ENCODE measurements around the gene GNGT2.

The GNGT2 gene

DNA sequence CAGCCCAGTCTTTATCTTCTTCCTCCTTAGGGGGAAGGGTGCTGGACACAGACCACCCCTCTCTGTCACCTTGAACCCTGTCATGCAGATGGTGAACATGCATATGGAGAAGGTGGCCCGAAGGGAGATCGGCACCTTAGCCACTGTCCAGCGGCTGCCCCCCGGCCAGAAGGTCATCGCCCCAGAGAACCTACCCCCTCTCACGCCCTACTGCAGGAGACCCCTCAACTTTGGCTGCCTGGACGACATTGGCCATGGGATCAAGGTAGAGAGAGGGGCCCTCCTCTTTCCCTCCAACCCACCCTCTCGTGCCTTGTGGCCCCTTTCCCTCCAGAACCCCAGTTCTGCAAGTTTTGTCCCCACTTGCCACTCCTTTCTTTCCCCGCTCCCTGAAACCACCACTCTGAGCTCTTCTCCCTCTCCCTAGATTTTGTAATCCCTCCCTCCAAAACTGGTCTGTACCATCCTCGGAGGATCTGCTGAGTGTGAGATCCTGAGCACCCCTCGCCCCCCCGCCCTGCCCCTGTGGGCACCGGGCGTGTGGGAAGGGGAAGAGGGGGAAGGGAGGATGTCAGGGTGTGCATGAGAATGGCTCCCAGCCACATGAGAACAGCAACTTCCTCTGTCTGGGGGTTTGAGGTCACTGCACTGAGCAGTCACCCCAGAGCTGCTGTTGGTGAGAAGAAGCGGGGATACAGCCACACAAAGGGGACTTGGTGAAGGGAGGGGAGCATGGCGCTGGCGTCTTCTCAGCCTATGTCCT lies 7.5 kb upstream of the GNGT2 start:
- H2AK5ac ChIP-seq (ENCODE audit: low read depth, low read length) = peak overlapping the region; percentile 94
- H4K91ac ChIP-seq (ENCODE audit: low read depth, low read length, poor library complexity) = no peak overlapping the region
- H3K14ac ChIP-seq (ENCODE audit: low read length) = no peak overlapping the region
- no peaks in the 10 kb centered on the region for H3K36me3 ChIP-seq (replicated peaks in 1 of 2; ENCODE audit: control insufficient read depth in 2 of 2, insufficient read depth in 2 of 2, low read length in 2 of 2)
- H3K4me2 ChIP-seq (ENCODE audit: insufficient read depth, low read length, poor library complexity, severe bottlenecking) = no peak overlapping the region
- H3K4me3 ChIP-seq (ENCODE audit: low read length in 2 of 2) = no peak overlapping the region
- peak overlapping the region; percentile 16 for H2BK5ac ChIP-seq (ENCODE audit: low read length)
- H3K4ac ChIP-seq (ENCODE audit: low read length) = no peak overlapping the region
- peak overlapping the region; percentile 11 for H3K23ac ChIP-seq (ENCODE audit: low read depth, low read length, poor library complexity)
- peaks cover 0 to 25% (median 9%) of the 10 kb centered on the region in 3 experiments for H3K27me3 ChIP-seq (ENCODE audit: control insufficient read depth in 3 of 3, insufficient read depth in 3 of 3, low read depth in 1 of 3, low read length in 3 of 3)
- no peaks in the 10 kb centered on the region for H3K4me1 ChIP-seq (ENCODE audit: control insufficient read depth in 2 of 2, insufficient read depth in 1 of 2, low read depth in 1 of 2, low read length in 2 of 2)
- H2AFZ ChIP-seq (ENCODE audit: low read length) = no peak overlapping the region
- no peak overlapping the region for H2BK120ac ChIP-seq (ENCODE audit: low read depth, low read length)
- H3K18ac ChIP-seq (ENCODE audit: low read length) = peak overlapping the region; percentile 57
- no peak overlapping the region for H2BK15ac ChIP-seq (ENCODE audit: low read length)
- H4K8ac ChIP-seq (ENCODE audit: low read depth, low read length) = no peak overlapping the region
- no peak overlapping the region for H3K9ac ChIP-seq (ENCODE audit: low read depth, low read length, poor library complexity)
- DNase-seq (ENCODE audit: low spot score) = no peak
- H2BK12ac ChIP-seq (ENCODE audit: low read length) = no peak overlapping the region
- no CpG with 5 or more reads among the region's 17 CpGs for whole genome bisulfite sequencing, 2 donors (ENCODE audit: extremely low coverage in 2 of 2, insufficient read length in 2 of 2, insufficient replicate concordance in 1 of 2)
- H3K9me3 ChIP-seq (replicated peaks in 1 of 2; ENCODE audit: control insufficient read depth in 2 of 2, insufficient read depth in 1 of 2, low read depth in 1 of 2, low read length in 2 of 2) = no peaks in the 10 kb centered on the region
- H3K27ac ChIP-seq (replicated peaks; ENCODE audit: low read length) = no peak overlapping the region
- peaks cover 2% of the 10 kb centered on the region for H3K79me1 ChIP-seq (ENCODE audit: low read depth, low read length)

DNA sequence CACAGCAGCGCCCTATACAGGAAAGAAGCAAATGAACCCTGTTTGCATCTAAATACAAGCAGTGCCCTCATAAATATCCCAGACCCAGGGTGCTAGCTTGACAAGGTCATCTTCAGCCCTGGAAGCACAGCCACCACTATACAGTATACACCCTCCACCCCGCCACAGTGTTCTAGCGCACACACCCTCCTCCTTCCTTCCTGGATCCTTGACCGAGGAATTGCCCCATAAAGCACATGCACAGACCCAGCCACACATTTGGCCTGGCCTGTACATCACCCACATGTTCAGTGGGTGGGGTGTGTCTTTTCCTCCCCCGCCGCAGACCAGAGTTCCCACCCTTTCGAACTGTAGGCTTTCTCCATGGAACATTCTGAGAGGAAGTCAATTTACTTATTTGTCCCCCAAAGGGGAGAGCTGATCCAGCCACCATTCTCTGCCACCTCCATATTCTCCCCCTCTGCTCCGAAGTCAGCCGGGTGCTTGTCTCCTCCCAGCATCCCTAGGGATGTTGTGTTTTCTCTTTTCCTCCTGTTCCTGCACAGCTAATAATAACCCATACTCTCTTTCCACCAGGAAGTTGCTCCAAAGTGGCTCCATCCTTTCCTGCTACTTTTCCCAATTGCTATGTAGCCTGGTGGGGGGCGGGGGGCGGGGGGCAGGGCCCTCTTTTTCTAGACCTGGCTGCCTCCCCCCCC lies 6.7 kb upstream of the GNGT2 start:
- Histone ChIP-seq H3K4me1 (ENCODE audit: control insufficient read depth in 2 of 2, insufficient read depth in 1 of 2, low read depth in 1 of 2, low read length in 2 of 2) (no peaks in the 10 kb centered on the region), H2BK120ac (ENCODE audit: low read depth, low read length) (no peak overlapping the region), H2BK5ac (ENCODE audit: low read length) (no peak overlapping the region), H3K4me3 (ENCODE audit: low read length in 2 of 2) (no peak overlapping the region), H3K27me3 (ENCODE audit: control insufficient read depth in 3 of 3, insufficient read depth in 3 of 3, low read depth in 1 of 3, low read length in 3 of 3) (peaks cover 0 to 24% (median 3%) of the 10 kb centered on the region in 3 experiments), H3K4me2 (ENCODE audit: insufficient read depth, low read length, poor library complexity, severe bottlenecking) (no peak overlapping the region), H3K23ac (ENCODE audit: low read depth, low read length, poor library complexity) (no peak overlapping the region), H2AK5ac (ENCODE audit: low read depth, low read length) (peak overlapping the region; percentile 88), H3K27ac (replicated peaks; ENCODE audit: low read length) (no peak overlapping the region), H2AFZ (ENCODE audit: low read length) (no peak overlapping the region), H3K9ac (ENCODE audit: low read depth, low read length, poor library complexity) (no peak overlapping the region), H2BK12ac (ENCODE audit: low read length) (peak overlapping the region; percentile 58), H4K8ac (ENCODE audit: low read depth, low read length) (no peak overlapping the region), H3K36me3 (replicated peaks in 1 of 2; ENCODE audit: control insufficient read depth in 2 of 2, insufficient read depth in 2 of 2, low read length in 2 of 2) (no peaks in the 10 kb centered on the region), H3K18ac (ENCODE audit: low read length) (no peak overlapping the region), H3K4ac (ENCODE audit: low read length) (no peak overlapping the region), H3K14ac (ENCODE audit: low read length) (no peak overlapping the region), H4K91ac (ENCODE audit: low read depth, low read length, poor library complexity) (no peak overlapping the region), H2BK15ac (ENCODE audit: low read length) (no peak overlapping the region), H3K9me3 (replicated peaks in 1 of 2; ENCODE audit: control insufficient read depth in 2 of 2, insufficient read depth in 1 of 2, low read depth in 1 of 2, low read length in 2 of 2) (no peaks in the 10 kb centered on the region), H3K79me1 (ENCODE audit: low read depth, low read length) (peaks cover 2% of the 10 kb centered on the region)
- no peak for DNase-seq (ENCODE audit: low spot score)
- no CpG with 5 or more reads among the region's 11 CpGs for WGBS, 2 donors (ENCODE audit: extremely low coverage in 2 of 2, insufficient read length in 2 of 2, insufficient replicate concordance in 1 of 2)

DNA sequence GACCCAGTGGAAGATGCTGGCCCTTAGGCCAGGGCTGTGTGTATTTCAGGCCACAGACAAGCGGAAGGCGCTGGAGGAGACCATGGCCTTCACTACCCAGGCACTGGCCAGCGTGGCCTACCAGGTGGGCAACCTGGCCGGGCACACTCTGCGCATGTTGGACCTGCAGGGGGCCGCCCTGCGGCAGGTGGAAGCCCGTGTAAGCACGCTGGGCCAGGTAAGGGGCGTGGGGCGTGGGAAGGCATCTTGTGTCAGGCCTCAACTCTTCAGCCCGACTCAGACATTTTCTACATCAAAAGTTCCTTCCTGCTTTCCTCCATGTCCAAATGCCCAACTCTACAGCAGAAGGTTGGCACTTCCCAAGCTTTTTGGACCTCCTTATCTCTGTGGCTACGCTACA lies 6.1 kb upstream of the GNGT2 start:
- Histone ChIP-seq H2BK15ac (ENCODE audit: low read length) (peak overlapping the region; percentile 75), H3K23ac (ENCODE audit: low read depth, low read length, poor library complexity) (peak overlapping the region; percentile 93), H3K4me1 (ENCODE audit: control insufficient read depth in 2 of 2, insufficient read depth in 1 of 2, low read depth in 1 of 2, low read length in 2 of 2) (no peaks in the 10 kb centered on the region), H3K4me2 (ENCODE audit: insufficient read depth, low read length, poor library complexity, severe bottlenecking) (no peak overlapping the region), H3K36me3 (replicated peaks in 1 of 2; ENCODE audit: control insufficient read depth in 2 of 2, insufficient read depth in 2 of 2, low read length in 2 of 2) (no peaks in the 10 kb centered on the region), H3K9me3 (replicated peaks in 1 of 2; ENCODE audit: control insufficient read depth in 2 of 2, insufficient read depth in 1 of 2, low read depth in 1 of 2, low read length in 2 of 2) (no peaks in the 10 kb centered on the region), H3K14ac (ENCODE audit: low read length) (peak overlapping the region; percentile 89), H2BK5ac (ENCODE audit: low read length) (no peak overlapping the region), H2BK120ac (ENCODE audit: low read depth, low read length) (no peak overlapping the region), H3K27ac (replicated peaks; ENCODE audit: low read length) (no peak overlapping the region), H3K27me3 (ENCODE audit: control insufficient read depth in 3 of 3, insufficient read depth in 3 of 3, low read depth in 1 of 3, low read length in 3 of 3) (peaks cover 0 to 20% (median 0%) of the 10 kb centered on the region in 3 experiments), H3K4me3 (ENCODE audit: low read length in 2 of 2) (no peak overlapping the region), H3K9ac (ENCODE audit: low read depth, low read length, poor library complexity) (no peak overlapping the region), H3K4ac (ENCODE audit: low read length) (no peak overlapping the region), H3K18ac (ENCODE audit: low read length) (peak overlapping the region; percentile 48), H3K79me1 (ENCODE audit: low read depth, low read length) (peaks cover 2% of the 10 kb centered on the region), H2BK12ac (ENCODE audit: low read length) (no peak overlapping the region), H4K8ac (ENCODE audit: low read depth, low read length) (no peak overlapping the region), H4K91ac (ENCODE audit: low read depth, low read length, poor library complexity) (no peak overlapping the region), H2AFZ (ENCODE audit: low read length) (no peak overlapping the region), H2AK5ac (ENCODE audit: low read depth, low read length) (peak overlapping the region; percentile 46)
- DNase-seq (ENCODE audit: low spot score) = no peak
- no CpG with 5 or more reads among the region's 13 CpGs for WGBS, 2 donors (ENCODE audit: extremely low coverage in 2 of 2, insufficient read length in 2 of 2, insufficient replicate concordance in 1 of 2)

DNA sequence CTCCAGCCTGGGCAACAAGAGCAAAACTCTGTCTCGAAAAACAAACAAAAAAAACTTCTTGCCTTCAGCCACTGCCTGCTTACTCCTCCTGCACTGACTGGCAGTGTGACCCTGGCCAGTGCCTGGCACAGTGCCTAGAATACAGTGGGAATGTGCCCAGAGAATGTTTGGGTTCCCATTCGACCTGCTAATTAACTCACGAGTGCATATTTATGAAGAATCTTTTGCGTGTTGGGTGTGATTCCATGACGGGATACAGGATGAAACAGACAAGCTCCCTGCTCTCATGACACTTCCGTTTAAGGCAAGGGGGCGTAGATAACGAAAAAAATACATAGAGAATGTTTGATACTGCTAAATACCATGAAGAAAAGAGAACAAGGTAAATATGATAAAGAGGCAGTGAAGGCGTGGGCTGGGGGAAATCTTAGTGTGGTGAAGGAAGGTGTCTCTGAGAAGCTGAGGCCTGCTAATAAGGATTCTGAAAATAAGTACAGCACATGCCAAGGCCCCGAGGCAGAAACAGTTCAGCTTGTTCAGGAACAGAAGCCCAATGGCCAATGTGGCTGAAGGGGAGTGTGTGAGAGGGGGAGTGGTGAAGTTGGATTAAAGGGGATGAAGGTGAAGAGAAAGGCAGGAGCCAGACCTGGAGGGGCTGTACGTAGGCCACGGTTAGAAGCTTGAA lies 4.4 kb upstream of the GNGT2 start:
- Histone ChIP-seq H3K36me3 (replicated peaks in 1 of 2; ENCODE audit: control insufficient read depth in 2 of 2, insufficient read depth in 2 of 2, low read length in 2 of 2) (no peaks in the 10 kb centered on the region), H3K4me3 (ENCODE audit: low read length in 2 of 2) (no peak overlapping the region), H2BK120ac (ENCODE audit: low read depth, low read length) (no peak overlapping the region), H3K9ac (ENCODE audit: low read depth, low read length, poor library complexity) (no peak overlapping the region), H2BK5ac (ENCODE audit: low read length) (no peak overlapping the region), H3K4me1 (ENCODE audit: control insufficient read depth in 2 of 2, insufficient read depth in 1 of 2, low read depth in 1 of 2, low read length in 2 of 2) (peaks cover 0 to 12% of the 10 kb centered on the region in 2 donors), H3K27me3 (ENCODE audit: control insufficient read depth in 3 of 3, insufficient read depth in 3 of 3, low read depth in 1 of 3, low read length in 3 of 3) (peaks cover 0 to 33% (median 0%) of the 10 kb centered on the region in 3 experiments), H3K9me3 (replicated peaks in 1 of 2; ENCODE audit: control insufficient read depth in 2 of 2, insufficient read depth in 1 of 2, low read depth in 1 of 2, low read length in 2 of 2) (no peaks in the 10 kb centered on the region), H2BK15ac (ENCODE audit: low read length) (no peak overlapping the region), H4K91ac (ENCODE audit: low read depth, low read length, poor library complexity) (no peak overlapping the region), H3K4me2 (ENCODE audit: insufficient read depth, low read length, poor library complexity, severe bottlenecking) (no peak overlapping the region), H2AK5ac (ENCODE audit: low read depth, low read length) (no peak overlapping the region), H2BK12ac (ENCODE audit: low read length) (no peak overlapping the region), H3K14ac (ENCODE audit: low read length) (no peak overlapping the region), H3K18ac (ENCODE audit: low read length) (no peak overlapping the region), H2AFZ (ENCODE audit: low read length) (no peak overlapping the region), H3K23ac (ENCODE audit: low read depth, low read length, poor library complexity) (no peak overlapping the region), H3K79me1 (ENCODE audit: low read depth, low read length) (peaks cover 2% of the 10 kb centered on the region), H3K27ac (replicated peaks; ENCODE audit: low read length) (no peak overlapping the region), H3K4ac (ENCODE audit: low read length) (no peak overlapping the region), H4K8ac (ENCODE audit: low read depth, low read length) (no peak overlapping the region)
- no peak for DNase-seq (ENCODE audit: low spot score)
- no CpG with 5 or more reads among the region's 12 CpGs for WGBS, 2 donors (ENCODE audit: extremely low coverage in 2 of 2, insufficient read length in 2 of 2, insufficient replicate concordance in 1 of 2)
